Hypothalamus (tissue), 51 donors: ENCODE results near the gene PCAT6.
"Not testable (repeated sequence)": the region's sequence is repeated elsewhere in the genome, so short reads cannot be mapped to it uniquely, and the experiment has no call there.

Source experiments
- DNase-seq, 51 donors: peaks; one replicate each; lab custom pipeline; 2025; lab: John Stamatoyannopoulos, UW

Gene PCAT6

GRCh38 chr1:202806845-202807450 is 3.8 kb upstream of the PCAT6 start:
- DNase-seq, result peak in 20 of 51 donors; percentile 8 to 62 (median 18)

- DNase-seq, result peak in 20 of 51 donors; percentile 2 to 54 (median 22)
Measured at GRCh38 chr1:202807451-202807925, 3.3 kb upstream of the PCAT6 start.

- peak in 46 of 51 donors; percentile 16 to 72 (median 54) for DNase-seq
Measured at GRCh38 chr1:202807926-202808757, 2.6 kb upstream of the PCAT6 start, which contains the start of gene KDM5B. Gene KDM5B (minus strand): TSS chr1:202808421. CDS start chr1:202808305, 116 bp downstream.

GRCh38 chr1:202809597-202810159 is 1.1 kb upstream of the PCAT6 start:
- peak in 1 of 51 donors; percentile 56 for DNase-seq

- no peak for DNase-seq
Measured at GRCh38 chr1:202810193-202810614, 550 bp upstream of the PCAT6 start.

GRCh38 chr1:202811296-202812175 is 782 bp downstream of the PCAT6 start:
- DNase-seq, result peak in 7 of 51 donors; percentile 6 to 34 (median 21)

- DNase-seq, result no peak
Measured at GRCh38 chr1:202812176-202813026, 1.6 kb downstream of the PCAT6 start.

GRCh38 chr1:202815120-202815519 is 4.4 kb downstream of the PCAT6 start:
- DNase-seq, result no peak

- no peak for DNase-seq
Measured at GRCh38 chr1:202818819-202819218, 8.1 kb downstream of the PCAT6 start.

- DNase-seq, result no peak
Measured at GRCh38 chr1:202821467-202821866, 10.7 kb downstream of the PCAT6 start.

GRCh38 chr1:202825748-202826147 is 15.0 kb downstream of the PCAT6 start:
- DNase-seq, result no peak

- not testable (repeated sequence) for DNase-seq
Measured at GRCh38 chr1:202829223-202829622, 18.5 kb downstream of the PCAT6 start.

- DNase-seq, result no peak
Measured at GRCh38 chr1:202831906-202832305, 21.2 kb downstream of the PCAT6 start.

- DNase-seq, result peak in 2 of 51 donors; percentile 15 to 34
Measured at GRCh38 chr1:202834771-202835547, 24.2 kb downstream of the PCAT6 start.

GRCh38 chr1:202835548-202836072 is 24.9 kb downstream of the PCAT6 start:
- no peak for DNase-seq

- DNase-seq, result no peak
Measured at GRCh38 chr1:202836623-202837403, 26.1 kb downstream of the PCAT6 start.

GRCh38 chr1:202837746-202838262 is 27.1 kb downstream of the PCAT6 start:
- no peak for DNase-seq
